NCI-H526 (cell line): ENCODE data around the gene TFAM.

Source experiments
- DNase-seq, 2 experiments: peaks; one replicate each; lab custom pipeline; 2025; lab: John Stamatoyannopoulos, UW

The TFAM gene

DNA sequence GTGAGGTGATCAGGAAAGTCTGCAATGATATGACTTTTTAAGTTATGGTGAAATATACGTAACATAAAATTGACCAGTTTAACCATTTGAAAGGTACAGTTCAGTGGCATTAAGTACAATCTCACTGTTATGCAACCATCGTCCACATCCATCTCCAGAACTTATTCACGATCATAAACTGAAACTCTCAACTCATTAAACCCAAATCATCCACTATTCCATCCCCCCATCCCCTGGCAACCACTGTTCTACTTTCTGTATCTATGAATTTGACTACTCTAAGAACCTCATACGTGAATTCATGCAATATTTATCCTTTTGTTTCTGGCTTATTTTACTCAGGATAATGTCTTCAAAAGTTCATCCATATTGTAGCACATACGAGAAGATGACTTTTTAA lies 48.4 kb downstream of the TFAM start:
- no peak for DNase-seq

- DNase-seq: no peak
Measured at GRCh38 chr10:58435297-58435985, 50.2 kb downstream of the TFAM start.

- DNase-seq: no peak
Measured at GRCh38 chr10:58436071-58436470, 50.9 kb downstream of the TFAM start.

DNA sequence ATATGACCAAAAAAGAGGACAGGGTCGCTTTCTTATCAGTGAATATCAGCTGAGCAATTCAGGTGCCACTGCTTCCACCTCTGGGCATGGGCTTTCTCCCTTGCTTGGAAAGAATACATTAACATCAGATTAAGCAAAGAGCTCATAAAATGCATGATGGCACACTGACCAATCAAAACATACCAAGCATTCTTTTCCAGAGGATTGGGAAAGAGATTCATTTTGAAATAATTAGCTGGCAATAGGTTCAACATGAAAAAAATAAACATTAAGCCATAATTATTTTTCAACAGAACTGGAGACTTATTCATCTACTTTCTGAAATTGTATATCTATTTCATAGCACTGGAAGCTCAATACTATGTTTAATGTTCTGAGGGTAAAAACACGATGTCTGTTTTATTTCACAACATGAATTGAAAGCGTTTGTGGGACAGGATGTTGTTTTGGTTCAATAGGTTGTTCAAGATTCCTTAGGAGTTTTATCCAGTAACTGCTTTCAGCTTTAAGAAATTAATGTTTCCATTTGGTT lies 53.2 kb downstream of the TFAM start:
- DNase-seq: no peak

- no peak for DNase-seq
Measured at GRCh38 chr10:58438986-58439385, 53.8 kb downstream of the TFAM start.

DNA sequence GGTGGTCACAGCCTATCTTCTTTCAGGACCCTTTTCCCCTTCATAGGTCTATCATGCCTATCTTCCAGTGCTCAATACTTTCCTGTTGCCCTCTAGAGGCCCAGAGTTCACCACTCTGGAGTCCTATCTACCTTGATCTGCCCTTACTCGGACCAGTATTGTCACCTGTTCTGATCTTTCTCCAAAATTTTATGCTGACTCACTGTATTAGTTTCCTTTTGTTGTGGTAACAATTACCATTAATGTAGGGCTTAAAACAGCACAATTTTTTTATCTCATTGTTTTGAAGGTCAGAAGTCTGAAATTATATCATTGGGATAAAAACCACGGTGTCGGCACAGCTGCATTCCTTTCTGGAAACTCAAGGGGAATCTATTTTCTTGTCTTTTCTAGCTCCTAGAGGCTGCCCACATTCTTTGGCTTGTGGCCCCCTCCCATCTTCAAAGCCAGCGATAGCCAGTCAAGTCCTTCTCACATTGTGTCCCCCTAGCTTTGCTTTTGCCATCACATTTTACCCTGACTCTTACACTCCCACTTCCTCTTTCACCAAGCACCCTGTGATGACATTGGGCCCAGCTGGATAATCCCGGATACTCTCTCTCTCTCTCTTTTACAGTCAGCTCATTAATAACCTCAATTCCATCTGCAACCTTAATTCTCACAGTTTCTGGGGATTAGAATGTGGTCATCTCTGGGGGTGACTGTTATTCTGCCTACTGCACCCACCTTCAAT lies 54.6 kb downstream of the TFAM start:
- DNase-seq: no peak

- DNase-seq: no peak
Measured at GRCh38 chr10:58440484-58440883, 55.3 kb downstream of the TFAM start.

DNA sequence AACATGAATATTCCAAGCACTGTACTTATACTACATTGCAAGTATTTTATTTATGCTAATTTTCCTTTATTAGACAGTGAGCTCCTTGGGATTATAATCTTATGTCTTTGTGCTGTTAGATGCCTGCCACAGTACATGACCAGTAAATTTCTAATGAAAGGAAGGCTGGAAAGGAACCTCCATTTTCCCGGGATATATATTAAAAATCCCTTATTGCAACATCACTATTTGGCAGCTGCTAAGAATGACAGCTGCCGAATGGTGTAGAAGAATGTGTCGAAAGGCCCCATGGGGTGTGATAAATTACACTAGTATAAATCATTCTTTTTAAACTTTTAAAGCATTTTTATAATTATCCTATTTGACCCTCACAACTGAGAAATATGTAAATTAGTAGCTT lies 59.1 kb downstream of the TFAM start:
- no peak for DNase-seq

DNA sequence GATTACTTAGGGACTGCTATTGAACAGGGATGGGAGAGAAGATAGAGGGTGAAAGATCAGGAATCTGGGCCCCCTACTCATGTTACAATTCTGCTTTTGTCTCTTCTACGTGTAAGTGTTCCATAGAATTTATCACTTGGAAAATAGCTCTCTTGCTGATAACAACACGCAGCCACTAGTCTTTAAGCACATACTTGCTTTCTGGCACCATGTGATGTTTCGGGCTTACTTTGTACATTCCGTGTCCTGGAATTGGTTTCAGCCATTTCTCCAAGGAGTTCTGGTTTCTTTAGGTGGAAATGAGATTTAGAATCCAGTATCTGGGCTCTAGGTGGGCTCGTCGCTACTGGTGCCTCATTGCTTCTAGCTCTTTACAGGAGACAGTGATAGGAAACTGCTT lies 59.7 kb downstream of the TFAM start:
- DNase-seq: no peak

DNA sequence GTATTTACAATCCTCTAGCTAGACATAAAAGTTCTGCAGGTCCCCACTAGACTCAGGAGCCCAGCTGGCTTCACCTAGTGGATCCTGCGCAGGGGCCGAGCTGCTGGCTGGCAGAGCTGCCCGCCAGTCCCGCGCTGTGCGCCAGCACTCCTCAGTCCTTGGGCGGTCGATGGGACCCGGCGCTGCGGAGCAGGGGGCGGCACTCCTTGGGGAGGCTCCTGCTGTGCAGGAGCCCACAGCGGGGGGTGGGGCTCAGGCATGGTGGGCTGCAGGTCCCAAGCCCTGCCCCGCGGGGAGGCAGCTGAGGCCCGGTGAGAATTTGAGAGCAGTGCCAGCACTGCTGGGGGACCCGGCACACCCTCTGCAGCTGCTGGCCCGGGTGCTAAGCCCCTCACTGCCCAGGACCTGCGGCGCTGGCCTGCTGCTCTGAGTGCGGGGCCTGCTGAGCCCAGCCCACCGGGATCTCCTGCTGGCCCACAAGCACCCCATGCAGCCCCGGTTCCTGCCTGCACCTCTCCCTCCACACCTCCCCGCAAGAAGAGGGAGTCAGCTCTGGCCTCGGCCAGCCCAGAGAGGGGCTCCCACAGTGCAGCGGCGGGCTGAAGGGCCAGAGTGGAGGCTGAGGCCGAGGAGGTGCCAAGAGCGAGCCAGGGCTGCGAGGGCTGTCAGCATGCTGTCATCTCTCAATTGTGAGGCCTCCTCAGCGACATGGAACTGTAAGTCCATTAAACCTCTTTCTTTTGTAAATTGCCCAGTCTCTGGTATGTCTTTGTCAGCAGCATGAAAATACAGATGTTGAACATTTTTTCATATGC lies 63.1 kb downstream of the TFAM start:
- no peak for DNase-seq
